HG03064 (cell line): ENCODE measurements around the gene MFN2.

Experiments
- ATAC-seq: cut with Tn5 transposase; IDR thresholded peaks from one replicate; pipeline ENCODE4 v1.9.1; 2021; ENCODE audit warnings: low read depth; ENCODE audit not compliant: unreplicated experiment

The MFN2 gene

DNA sequence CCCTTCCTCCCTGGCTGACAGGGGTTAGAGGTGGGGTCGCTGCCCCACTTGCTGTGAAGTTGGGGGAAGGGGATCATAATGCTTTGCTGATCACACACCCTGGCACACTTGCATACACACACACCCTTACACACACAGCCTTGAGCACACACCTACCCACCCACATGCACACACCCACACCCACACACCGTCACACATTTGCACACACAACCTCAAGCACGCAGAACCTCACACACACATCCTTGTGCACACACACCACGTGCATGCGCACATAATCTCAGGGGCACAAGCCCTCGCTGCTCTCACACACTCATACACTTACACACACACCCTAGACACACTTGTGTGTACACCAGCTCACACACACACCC, 66.5 kb downstream of the MFN2 start:
- no peak for ATAC-seq

DNA sequence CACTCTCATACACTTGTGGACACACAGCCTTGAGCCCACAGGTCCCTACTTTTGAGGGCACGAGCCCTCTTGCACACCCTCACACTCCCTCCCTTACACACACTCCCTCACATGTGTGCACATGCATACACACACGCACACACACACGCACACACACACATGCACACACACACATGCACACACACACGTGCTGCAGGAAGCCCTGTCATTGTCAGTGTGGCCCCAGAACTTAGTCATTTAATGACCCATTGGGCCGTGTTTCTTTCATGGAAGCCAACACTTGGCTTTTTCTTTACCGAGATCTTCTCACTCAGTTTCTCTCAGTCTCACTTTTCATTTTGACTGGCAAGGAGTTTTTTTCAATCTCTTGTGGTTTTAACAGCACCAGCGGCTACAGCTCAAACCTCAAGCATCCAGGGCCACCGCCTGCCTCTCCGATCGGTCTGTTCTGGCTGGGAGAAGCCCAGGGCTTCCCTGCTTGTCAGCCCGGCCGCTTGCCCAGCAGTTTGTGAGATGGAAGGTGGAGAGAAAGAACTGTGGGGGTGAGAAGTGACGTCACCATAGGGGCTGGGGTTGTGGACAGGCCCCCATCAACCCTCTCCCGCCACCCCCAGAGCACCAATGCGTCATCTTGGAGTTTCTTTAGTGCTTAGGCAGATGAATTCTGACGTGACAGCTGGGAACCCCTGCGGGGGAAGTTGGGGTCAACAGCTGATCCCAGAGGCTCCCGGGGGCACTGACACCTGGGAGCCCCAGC, 67.1 kb downstream of the MFN2 start:
- no peak for ATAC-seq

DNA sequence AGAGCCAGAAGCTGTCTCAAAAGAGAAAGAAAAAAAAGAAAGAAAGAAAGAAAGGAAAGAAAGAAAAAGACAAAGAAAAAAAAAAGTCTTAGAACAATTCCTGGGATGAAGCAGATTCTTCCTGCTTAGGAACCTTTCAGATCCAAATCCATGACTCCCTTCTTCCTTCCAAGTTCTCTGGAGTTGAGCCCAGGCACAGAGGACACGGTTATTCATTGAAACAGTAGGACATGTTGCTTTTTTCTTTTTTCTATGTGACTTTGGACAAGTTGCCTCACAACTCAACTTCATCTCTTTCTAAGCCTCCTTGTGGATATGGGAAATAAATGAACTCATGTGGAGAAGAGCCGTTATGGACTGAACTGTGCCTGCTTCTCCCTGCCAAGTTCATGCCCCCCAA, 68.1 kb downstream of the MFN2 start:
- ATAC-seq = no peak

DNA sequence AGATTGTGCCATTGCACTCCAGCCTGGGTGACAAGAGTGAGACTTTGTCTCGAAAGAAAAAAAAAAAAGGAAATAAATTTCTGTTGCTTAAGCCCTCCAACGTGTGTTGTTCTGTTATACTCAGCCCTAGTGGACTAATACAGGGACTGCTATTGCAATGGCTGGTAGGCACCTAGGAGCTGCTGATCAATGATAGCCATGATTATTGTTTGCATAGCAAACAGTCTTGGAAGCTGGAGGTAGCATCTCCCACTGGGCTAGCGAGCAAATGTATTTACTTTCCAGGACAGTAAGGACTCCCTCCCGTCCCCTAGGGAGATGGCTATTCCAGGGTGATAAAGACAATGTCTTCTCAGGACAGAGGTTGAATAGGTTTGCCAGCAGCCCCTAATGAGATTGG, 69.4 kb downstream of the MFN2 start:
- no peak for ATAC-seq

- ATAC-seq = no peak
These were observed 71.1 kb downstream of the MFN2 start for GRCh38 chr1:12051361-12051760.

- peak; percentile 56 for ATAC-seq
These were observed 71.8 kb downstream of the MFN2 start for GRCh38 chr1:12052008-12052573.

DNA sequence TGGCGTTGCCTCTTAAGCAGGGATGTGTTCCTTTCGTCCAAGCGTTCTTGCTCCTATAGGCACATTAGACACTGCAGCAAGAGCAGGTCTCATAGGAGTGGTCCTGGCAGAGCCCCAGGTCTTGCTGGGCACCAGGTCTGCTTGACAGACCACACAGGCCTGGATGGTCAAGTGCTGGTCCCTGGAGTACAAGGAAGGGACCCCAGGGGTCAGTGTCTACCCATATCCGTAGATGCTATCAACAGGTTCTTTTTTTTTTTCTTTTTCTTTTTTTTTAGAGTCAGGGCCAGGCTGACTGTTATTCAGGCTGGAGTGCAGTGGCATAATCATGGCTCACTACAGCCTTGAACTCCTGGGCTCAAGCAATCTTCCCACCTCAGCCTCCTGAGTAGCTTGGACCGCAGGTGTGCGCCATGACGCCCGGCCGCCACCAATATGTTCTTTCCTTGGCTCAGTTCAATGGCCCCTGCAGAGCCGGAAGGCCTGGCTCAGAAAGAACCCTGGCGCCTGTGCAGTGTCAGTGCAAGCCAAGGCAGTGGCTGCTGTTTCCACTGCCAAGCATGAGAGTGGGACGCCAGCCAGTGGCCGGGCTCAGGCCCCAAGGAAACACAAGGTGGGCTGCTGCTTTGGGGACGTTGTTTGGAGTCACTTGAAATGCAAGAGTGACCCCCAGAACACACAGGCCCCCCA, 72.9 kb downstream of the MFN2 start:
- ATAC-seq = no peak

GRCh38 chr1:12053752-12054548, 73.7 kb downstream of the MFN2 start:
- no peak for ATAC-seq

DNA sequence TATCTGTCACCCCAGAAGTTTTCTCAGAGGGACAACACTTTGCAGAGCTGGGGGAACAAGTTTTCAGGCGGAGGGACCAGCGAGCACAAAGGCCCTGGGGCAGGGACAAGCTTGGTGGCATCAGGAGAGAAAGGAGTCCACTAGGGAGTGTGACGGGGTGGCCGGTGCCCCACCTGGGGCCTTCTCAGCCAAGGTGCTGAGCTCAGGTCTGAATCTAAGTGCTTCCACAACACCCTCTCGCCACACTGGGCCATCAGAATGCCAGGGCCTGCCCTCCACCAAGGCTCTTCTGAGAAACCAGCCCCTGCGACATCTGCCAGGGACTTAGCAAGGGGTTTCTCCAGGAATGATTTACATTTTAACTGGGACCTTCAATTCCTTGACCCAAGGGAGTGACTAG, 75.0 kb downstream of the MFN2 start:
- ATAC-seq = no peak

DNA sequence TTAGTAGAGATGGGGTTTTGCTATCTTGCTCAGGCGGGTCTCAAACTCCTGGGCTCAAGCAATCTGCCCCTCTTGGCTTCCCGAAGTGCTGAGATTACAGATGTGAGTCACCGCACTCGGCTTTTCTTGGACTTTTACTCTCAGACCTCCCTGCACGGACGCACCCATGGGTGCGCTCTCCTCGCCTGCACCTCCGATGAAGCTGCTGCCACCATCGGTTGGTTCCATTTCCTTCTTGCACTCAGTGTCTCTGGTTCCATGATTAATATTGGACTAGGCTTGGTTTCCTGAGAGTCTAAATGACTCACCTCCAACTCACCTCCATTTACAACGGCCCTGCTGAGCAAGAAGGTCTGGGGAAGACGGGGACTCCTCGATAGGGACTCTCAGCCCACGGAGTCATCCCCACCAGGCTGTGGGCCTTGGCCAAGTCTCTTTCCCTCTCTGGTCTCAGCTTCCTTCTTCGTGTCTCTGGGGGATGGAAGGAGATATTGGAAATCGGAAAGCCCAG, 76.1 kb downstream of the MFN2 start:
- ATAC-seq = no peak

DNA sequence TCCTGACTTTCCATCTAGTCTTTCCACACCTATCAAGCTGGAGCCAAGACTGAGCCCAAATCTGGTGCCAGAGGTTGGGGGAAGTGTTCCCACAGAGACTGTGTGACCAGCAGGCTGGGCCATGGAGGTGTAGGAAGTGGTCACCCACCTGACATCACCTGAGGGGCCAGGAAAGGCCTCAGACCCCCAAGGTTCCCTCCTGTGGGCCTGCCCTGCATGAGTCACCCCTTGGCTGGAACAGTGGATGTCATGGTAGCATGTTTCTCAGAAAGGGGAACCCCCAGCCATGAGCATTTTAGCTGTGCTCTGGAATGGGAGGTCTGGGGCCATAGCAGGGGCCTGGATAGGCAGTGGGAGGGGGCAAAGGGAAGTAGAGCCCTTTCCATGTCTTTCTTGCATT, 77.1 kb downstream of the MFN2 start:
- ATAC-seq = no peak

GRCh38 chr1:12057940-12058687, 77.9 kb downstream of the MFN2 start:
- ATAC-seq = no peak

DNA sequence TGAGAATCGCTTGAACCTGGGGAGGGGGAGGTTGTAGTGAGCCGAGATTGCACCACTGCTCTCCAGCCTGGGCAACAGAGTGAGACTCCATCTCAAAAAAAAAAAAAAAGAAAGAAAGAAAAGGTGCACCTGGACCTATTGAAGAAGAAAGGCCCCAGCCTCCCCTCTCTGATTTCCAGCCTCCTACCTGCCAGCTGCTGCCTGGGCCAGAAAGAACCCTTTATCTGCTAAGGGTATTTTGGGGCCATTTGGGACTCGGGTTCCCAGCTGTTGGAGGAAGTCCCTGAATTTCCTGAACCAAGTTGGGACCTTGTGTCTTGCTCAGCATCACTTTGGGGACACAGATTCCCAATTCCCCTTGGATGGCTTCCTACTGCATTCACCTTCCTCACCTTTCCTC, 79.0 kb downstream of the MFN2 start:
- no peak for ATAC-seq

- ATAC-seq = no peak
These were observed 79.6 kb downstream of the MFN2 start for GRCh38 chr1:12059722-12060464.

DNA sequence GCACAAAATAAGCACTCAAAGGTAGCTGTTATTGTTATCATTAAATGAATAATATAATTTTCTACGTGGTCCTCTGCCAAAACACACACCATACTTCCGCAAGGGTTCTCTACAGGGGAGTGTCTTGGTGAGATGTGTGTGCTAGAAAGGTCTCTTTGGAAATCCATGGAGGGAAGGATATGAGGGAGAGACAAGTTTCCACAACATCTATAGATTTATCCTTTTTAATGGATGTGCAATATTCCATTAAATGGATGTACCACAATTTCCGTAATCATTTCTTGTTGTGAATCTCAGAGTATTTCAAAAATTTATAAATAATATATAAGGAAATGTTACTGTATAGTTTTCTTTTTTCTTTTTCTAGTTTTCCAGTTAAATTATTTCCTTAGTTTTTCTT, 80.3 kb downstream of the MFN2 start:
- no peak for ATAC-seq
